Measurements from ENCODE around the gene PRELID3B. TPM values are rescaled to one million over a fixed set of nuclear protein-coding genes. Genes with fewer than 3 reads are reported as not detected.

The PRELID3B gene
- total and polyA plus RNA-seq, 7 donors = 23.2 to 61.2 (median 34.7) TPM

DNA sequence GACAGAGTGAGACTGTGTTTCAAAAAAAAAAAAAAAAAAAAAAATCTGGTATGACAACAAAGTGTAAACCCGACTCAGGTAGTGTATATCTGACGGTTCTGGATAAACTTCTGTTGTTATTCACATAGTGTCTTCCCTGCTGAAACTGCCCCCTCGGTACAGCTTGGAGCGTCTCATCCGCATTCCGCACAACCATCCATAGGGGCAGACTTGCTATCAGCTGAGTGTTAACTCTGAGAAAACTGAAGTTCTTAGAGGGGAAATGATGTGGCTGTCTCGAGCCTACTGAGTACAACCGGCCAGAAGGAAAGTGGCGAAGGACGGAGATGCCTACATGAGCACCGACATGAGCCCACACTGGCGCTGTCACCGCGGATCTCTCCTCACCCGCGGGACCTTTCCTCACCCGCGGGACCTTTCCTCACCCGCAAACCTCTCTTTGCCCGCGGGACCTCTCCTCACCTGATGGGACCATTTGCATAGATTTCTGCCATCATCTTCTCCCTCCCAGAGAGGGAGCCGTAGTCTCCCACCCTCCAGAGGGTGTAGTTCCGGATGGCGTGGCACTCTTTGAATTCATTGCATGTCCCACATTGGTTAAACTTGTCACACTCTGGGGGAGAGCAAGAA is 45.3 kb downstream of the PRELID3B start:
- peaks cover 4% of the 10 kb centered on the region for H3K4me1 ChIP-seq
- H3K27me3 ChIP-seq (ENCODE audit: insufficient read depth in 3 of 3, low read length in 2 of 3) = no peaks in the 10 kb centered on the region
- 88 to 93% (median 92%) methylated on average over 24 of the region's 24 CpGs for WGBS, 3 donors
- no peak overlapping the region for H3K4me3 ChIP-seq
- no peak for ATAC-seq
- H3K9me3 ChIP-seq = no peaks in the 10 kb centered on the region
- H3K36me3 ChIP-seq (ENCODE audit: insufficient read depth in 1 of 2, low read depth in 1 of 2) = peaks cover 2 to 98% of the 10 kb centered on the region in 2 donors
- no peak overlapping the region for H3K27ac ChIP-seq
- no peak for TF ChIP-seq CTCF (IDR thresholded peaks at IDR 0.05)
- peak in 1 of 2 donors; percentile 35 for DNase-seq
- intact Hi-C loops (cut with DNase I) = no loop called here

DNA sequence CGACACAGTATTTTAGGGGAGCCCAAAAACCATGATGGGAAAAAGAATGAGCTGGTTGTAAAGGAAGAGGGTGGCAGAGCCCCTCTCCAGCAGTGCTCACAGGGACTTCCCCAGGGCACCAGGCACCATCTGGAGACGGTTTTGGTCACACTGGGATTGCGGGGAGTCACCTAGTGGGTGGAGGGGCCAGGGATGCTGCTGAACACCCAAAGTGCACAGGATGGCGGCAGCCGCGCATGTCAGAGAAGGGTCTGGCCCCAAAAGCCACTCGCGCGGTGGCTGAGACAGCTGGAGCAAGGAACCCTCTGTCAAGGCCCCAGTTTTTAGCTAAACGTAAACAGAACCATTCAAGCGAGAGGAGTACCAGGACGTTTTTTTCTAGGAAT is 46.4 kb downstream of the PRELID3B start:
- WGBS, 3 donors = 89 to 92% (median 90%) methylated on average over 12 of the region's 12 CpGs
- H3K4me1 ChIP-seq = peaks cover 8% of the 10 kb centered on the region
- H3K27me3 ChIP-seq (ENCODE audit: insufficient read depth in 3 of 3, low read length in 2 of 3) = no peaks in the 10 kb centered on the region
- no peak for TF ChIP-seq CTCF (IDR thresholded peaks at IDR 0.05)
- H3K9me3 ChIP-seq = no peaks in the 10 kb centered on the region
- H3K27ac ChIP-seq = no peak overlapping the region
- intact Hi-C loops (cut with DNase I) = no loop called here
- peak in 1 of 2 donors; percentile 30 for DNase-seq
- ATAC-seq = no peak
- H3K36me3 ChIP-seq (ENCODE audit: insufficient read depth in 1 of 2, low read depth in 1 of 2) = peaks cover 5 to 99% of the 10 kb centered on the region in 2 donors
- H3K4me3 ChIP-seq = no peak overlapping the region

- intact Hi-C loops (cut with DNase I) = no loop called here
- H3K4me3 ChIP-seq = no peak overlapping the region
- no peak for TF ChIP-seq CTCF (IDR thresholded peaks at IDR 0.05)
- no peaks in the 10 kb centered on the region for H3K9me3 ChIP-seq
- peak overlapping the region; percentile 4 for H3K27ac ChIP-seq
- ATAC-seq (no peak), DNase-seq (peak in 1 of 2 donors; percentile 28)
- H3K4me1 ChIP-seq = peaks cover 8% of the 10 kb centered on the region
- H3K27me3 ChIP-seq (ENCODE audit: insufficient read depth in 3 of 3, low read length in 2 of 3) = no peaks in the 10 kb centered on the region
- WGBS, 3 donors = 82 to 88% (median 85%) methylated on average over 15 to 18 of the region's 18 CpGs
- H3K36me3 ChIP-seq (ENCODE audit: insufficient read depth in 1 of 2, low read depth in 1 of 2) = peaks cover 7 to 99% of the 10 kb centered on the region in 2 donors
Observed at GRCh38 chr20:58995461-58996225, 46.9 kb downstream of the PRELID3B start.

- DNase-seq = peak in 1 of 2 donors; percentile 34
- no peaks in the 10 kb centered on the region for H3K27me3 ChIP-seq (ENCODE audit: insufficient read depth in 3 of 3, low read length in 2 of 3)
- peaks cover 7 to 100% of the 10 kb centered on the region in 2 donors for H3K36me3 ChIP-seq (ENCODE audit: insufficient read depth in 1 of 2, low read depth in 1 of 2)
- TF ChIP-seq CTCF (IDR thresholded peaks at IDR 0.05) = no peak
- ATAC-seq = no peak
- H3K4me3 ChIP-seq = no peak overlapping the region
- no peak overlapping the region for H3K27ac ChIP-seq
- H3K4me1 ChIP-seq = peaks cover 8% of the 10 kb centered on the region
- 69 to 79% (median 70%) methylated on average over 17 of the region's 17 CpGs for WGBS, 3 donors
- intact Hi-C loops (cut with DNase I) = no loop called here
- H3K9me3 ChIP-seq = no peaks in the 10 kb centered on the region
Observed at GRCh38 chr20:58994390-58995159, 48.0 kb downstream of the PRELID3B start.
